ENCODE data around the gene ZBTB20.

- TF ChIP-seq CTCF (IDR thresholded peaks at IDR 0.05 in 8 of 11, conservative IDR thresholded peaks at IDR 0.05 in 3 of 11): no peak
- no peak for TF ChIP-seq POLR2A (IDR thresholded peaks at IDR 0.05)
Measured at GRCh38 chr3:114363554-114364202, 783.4 kb downstream of the ZBTB20 start.

Data from spleen (tissue), 7 donors.